GM18526 (cell line): ENCODE results near the gene SLC66A3.

Experiments used
- POLR2A ChIP-seq: IDR thresholded peaks from 3 replicates; pipeline ENCODE4 v1.6.1; 2011; ENCODE audit not compliant: insufficient read length; ENCODE audit errors: extremely low read depth

SLC66A3 gene

GRCh38 chr2:11129598-11130449 lies 25.4 kb upstream of the SLC66A3 start:
- TF ChIP-seq POLR2A, result no peak

GRCh38 chr2:11131166-11131920 lies 23.9 kb upstream of the SLC66A3 start:
- TF ChIP-seq POLR2A, result no peak

GRCh38 chr2:11132036-11132671 lies 23.1 kb upstream of the SLC66A3 start:
- TF ChIP-seq POLR2A, result no peak

GRCh38 chr2:11133238-11133935 lies 21.9 kb upstream of the SLC66A3 start:
- TF ChIP-seq POLR2A, result no peak

- no peak for TF ChIP-seq POLR2A
Measured at GRCh38 chr2:11133936-11134320, 21.3 kb upstream of the SLC66A3 start.

- no peak for TF ChIP-seq POLR2A
Measured at GRCh38 chr2:11134349-11134748, 20.9 kb upstream of the SLC66A3 start.

GRCh38 chr2:11140492-11140891 lies 14.8 kb upstream of the SLC66A3 start:
- no peak for TF ChIP-seq POLR2A

GRCh38 chr2:11141319-11141718 lies 13.9 kb upstream of the SLC66A3 start:
- no peak for TF ChIP-seq POLR2A

- TF ChIP-seq POLR2A, result no peak
Measured at GRCh38 chr2:11142330-11142729, 12.9 kb upstream of the SLC66A3 start.

- no peak for TF ChIP-seq POLR2A
Measured at GRCh38 chr2:11142987-11143386, 12.3 kb upstream of the SLC66A3 start.

- TF ChIP-seq POLR2A, result no peak
Measured at GRCh38 chr2:11144077-11144737, 11.1 kb upstream of the SLC66A3 start.

- TF ChIP-seq POLR2A, result no peak
Measured at GRCh38 chr2:11144738-11145079, 10.6 kb upstream of the SLC66A3 start.

GRCh38 chr2:11145350-11145749 lies 9.9 kb upstream of the SLC66A3 start:
- no peak for TF ChIP-seq POLR2A

GRCh38 chr2:11146076-11146475 lies 9.2 kb upstream of the SLC66A3 start:
- TF ChIP-seq POLR2A, result no peak

GRCh38 chr2:11147263-11147662 lies 8.0 kb upstream of the SLC66A3 start:
- TF ChIP-seq POLR2A, result no peak
